Measurements from ENCODE around the gene OSM. TPM values are rescaled to one million over a fixed set of nuclear protein-coding genes. Genes with fewer than 3 reads are reported as not detected.

The OSM gene
- total RNA-seq (10 to 100 TPM; 18.9 to 20.7 TPM), polyA plus RNA-seq (16.4 TPM)

DNA sequence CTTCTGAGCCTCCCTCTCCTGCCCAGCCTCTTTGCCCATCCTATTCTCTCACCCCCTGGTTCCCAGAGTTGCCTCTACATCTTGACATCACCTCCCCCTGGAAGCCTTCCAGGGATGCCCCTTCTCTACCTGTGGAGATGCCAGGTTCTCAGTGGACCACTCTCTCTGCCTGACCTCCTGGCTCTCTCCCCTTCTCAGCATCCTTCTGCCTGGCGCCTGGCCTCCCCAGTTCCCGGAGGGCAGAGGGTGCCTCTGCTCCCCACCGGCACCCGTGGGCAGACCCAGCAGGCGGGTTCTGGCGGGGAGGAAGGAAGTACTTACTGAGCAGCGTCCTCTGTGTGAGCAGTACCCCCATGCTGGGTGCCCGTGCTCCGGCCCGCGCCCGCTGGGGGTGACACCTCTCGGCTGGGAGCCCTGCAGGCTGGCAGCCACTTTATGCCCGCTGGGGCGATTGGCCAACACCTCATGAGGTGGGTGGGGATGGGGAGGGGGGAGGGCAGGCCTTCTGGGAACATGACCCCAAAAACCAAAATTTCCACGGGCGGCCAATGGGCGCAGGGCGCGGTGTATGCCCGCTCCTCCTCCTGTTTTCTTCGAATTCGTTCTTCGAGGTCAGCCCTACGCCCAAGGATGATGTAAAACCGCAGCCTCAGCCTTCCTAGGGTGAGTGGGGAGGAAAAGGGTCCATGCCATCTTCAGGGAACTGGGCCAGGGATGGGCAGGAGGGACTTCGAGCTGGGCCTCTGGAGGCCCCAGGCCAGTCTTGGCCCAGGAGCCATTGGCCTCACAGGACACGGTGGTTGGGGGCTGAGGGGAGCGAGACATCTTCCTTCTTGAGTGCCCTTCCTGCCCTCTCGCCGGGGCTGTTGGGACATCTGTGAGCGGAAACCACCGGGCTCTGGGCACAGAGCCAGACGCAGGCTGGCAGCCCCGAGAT, at the start of gene OSM:
Gene OSM, minus strand, starts transcription at position 407 of the 937 bp plus-strand sequence. Its CDS starts 52 bp downstream, at position 355.
- Mint-ChIP-seq H3K36me3 (peaks cover 0 to 16% (median 2%) of the 10 kb centered on the region in 3 donors), H3K27ac (peak within 1 kb of the TSS; percentile 97 to 100 (median 99)), H3K4me1 (peaks cover 40 to 51% (median 44%) of the 10 kb centered on the region in 3 donors), H3K4me3 (peak within 1 kb of the TSS; percentile 93 to 98 (median 95)), H3K9me3 (no peaks in the 10 kb centered on the region), H3K27me3 (no peaks in the 10 kb centered on the region)
- ChIA-PET POLR2A (no interaction called here), CTCF (interaction anchor here (1.3 to 4.2 kb wide), 3 partner anchors 19 to 158 kb away, joined by 3 to 82 read pairs (median 5); partner anchors contain the start of gene CASTOR1)
- peak; percentile 56 to 83 (median 69) for DNase-seq
- H3K27ac ChIP-seq (ENCODE audit: low read depth, low read length): peak within 1 kb of the TSS; percentile 88
- H3K9me3 ChIP-seq (ENCODE audit: low read length): no peaks in the 10 kb centered on the region
- peak within 1 kb of the TSS; percentile 75 for H3K4me3 ChIP-seq (ENCODE audit: low read length)
- no peaks in the 10 kb centered on the region for H3K27me3 ChIP-seq (ENCODE audit: insufficient read depth, low read length, poor library complexity, severe bottlenecking)
- no peaks in the 10 kb centered on the region for H3K36me3 ChIP-seq (ENCODE audit: insufficient read depth, low read length)
- peaks cover 40% of the 10 kb centered on the region for H3K4me1 ChIP-seq (ENCODE audit: insufficient read depth, low read length)

DNA sequence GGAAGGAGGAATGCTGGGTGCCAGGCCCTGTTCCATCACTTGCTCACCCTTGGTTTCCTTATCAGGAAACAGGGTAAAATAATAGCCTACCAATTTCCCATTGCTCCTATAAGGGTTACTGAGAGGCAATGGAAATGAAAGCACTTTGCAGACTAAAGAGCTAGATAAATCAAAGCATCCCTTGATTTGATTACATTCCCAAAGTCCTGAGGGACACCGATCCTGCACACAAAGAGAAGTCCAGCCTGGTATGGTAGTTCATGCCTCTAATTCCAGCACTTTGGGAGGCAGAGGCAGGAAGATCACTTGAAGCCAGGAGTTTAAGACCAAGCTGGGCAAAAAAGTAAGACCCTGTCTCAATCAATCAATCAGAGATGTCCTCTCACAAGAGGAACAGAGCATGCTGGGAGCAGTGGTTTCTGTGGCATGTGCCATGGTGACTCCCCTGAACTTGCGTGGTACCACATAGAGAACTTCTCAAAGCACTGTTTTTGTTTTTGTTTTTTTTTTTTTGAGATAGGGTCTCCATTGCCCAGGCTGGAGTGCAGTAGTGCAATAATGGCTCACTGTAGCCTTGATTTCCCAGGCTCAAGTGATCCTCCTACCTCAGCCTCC, 49.4 kb upstream of the OSM start:
- Histone ChIP-seq H3K9me3 (ENCODE audit: low read length) (no peaks in the 10 kb centered on the region), H3K36me3 (ENCODE audit: insufficient read depth, low read length) (peaks cover 13% of the 10 kb centered on the region), H3K4me3 (ENCODE audit: low read length) (peak overlapping the region; percentile 6), H3K4me1 (ENCODE audit: insufficient read depth, low read length) (peaks cover 100% of the 10 kb centered on the region), H3K27me3 (ENCODE audit: insufficient read depth, low read length, poor library complexity, severe bottlenecking) (no peaks in the 10 kb centered on the region), H3K27ac (ENCODE audit: low read depth, low read length) (no peak overlapping the region)
- H3K27ac Mint-ChIP-seq: peak overlapping the region; percentile 67 to 92 (median 86)
- peaks cover 0 to 1% of the 10 kb centered on the region in 2 donors for H3K27me3 Mint-ChIP-seq
- no peak for DNase-seq
- peak overlapping the region in 6 of 7 donors; percentile 36 to 71 (median 48) for H3K4me3 Mint-ChIP-seq
- H3K9me3 Mint-ChIP-seq: no peaks in the 10 kb centered on the region
- POLR2A ChIA-PET: no interaction called here
- H3K36me3 Mint-ChIP-seq: peaks cover 0 to 39% (median 14%) of the 10 kb centered on the region in 3 donors
- peaks cover 95 to 100% (median 98%) of the 10 kb centered on the region in 3 donors for H3K4me1 Mint-ChIP-seq
- CTCF ChIA-PET: interaction anchor here (1.8 to 4.7 kb wide), 2 partner anchors 28 to 71 kb away, joined by 3 to 26 read pairs; partner anchors contain the start of gene CASTOR1

DNA sequence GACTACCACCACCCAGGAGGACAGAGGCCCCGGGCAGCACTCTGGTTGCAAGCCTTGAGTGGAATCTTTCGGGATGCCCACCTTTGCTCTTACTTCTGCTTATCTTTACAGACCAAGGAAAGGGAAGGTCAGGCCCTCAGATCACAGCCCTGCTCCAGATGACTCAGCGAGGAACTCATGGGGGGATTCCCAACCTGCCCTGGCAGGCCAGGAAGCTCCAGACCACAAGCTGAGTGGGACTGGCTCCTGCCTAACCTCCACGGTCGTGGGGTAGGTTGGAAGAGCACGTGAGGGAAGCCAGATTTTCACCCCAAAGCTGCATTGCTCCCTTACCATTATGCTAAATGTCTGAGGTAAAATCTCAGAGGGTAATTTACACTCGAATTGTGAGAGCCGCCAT, 48.3 kb upstream of the OSM start:
- H3K4me1 ChIP-seq (ENCODE audit: insufficient read depth, low read length): peaks cover 100% of the 10 kb centered on the region
- peaks cover 0 to 31% (median 14%) of the 10 kb centered on the region in 3 donors for H3K36me3 Mint-ChIP-seq
- no peaks in the 10 kb centered on the region for H3K9me3 ChIP-seq (ENCODE audit: low read length)
- H3K36me3 ChIP-seq (ENCODE audit: insufficient read depth, low read length): peaks cover 7% of the 10 kb centered on the region
- no peaks in the 10 kb centered on the region for H3K27me3 ChIP-seq (ENCODE audit: insufficient read depth, low read length, poor library complexity, severe bottlenecking)
- no peak overlapping the region for H3K27ac ChIP-seq (ENCODE audit: low read depth, low read length)
- no peak overlapping the region for H3K4me3 ChIP-seq (ENCODE audit: low read length)
- CTCF ChIA-PET: interaction anchor here (1.2 to 4.7 kb wide), 3 partner anchors 12 to 207 kb away, joined by 3 to 26 read pairs (median 3); partner anchors contain the start of gene CASTOR1
- no peaks in the 10 kb centered on the region for H3K9me3 Mint-ChIP-seq
- H3K27me3 Mint-ChIP-seq: peaks cover 0 to 1% of the 10 kb centered on the region in 2 donors
- H3K4me3 Mint-ChIP-seq: peak overlapping the region in 4 of 7 donors; percentile 8 to 65 (median 25)
- POLR2A ChIA-PET: interaction anchor here (1.0 to 2.6 kb wide), 3 partner anchors 10 to 12 kb away, joined by 3 to 10 read pairs (median 5); partner anchors contain the start of gene TBC1D10A
- DNase-seq: peak in 4 of 5 donors; percentile 24 to 65 (median 44)
- H3K27ac Mint-ChIP-seq: peak overlapping the region; percentile 26 to 96 (median 88)
- H3K4me1 Mint-ChIP-seq: peaks cover 95 to 100% (median 98%) of the 10 kb centered on the region in 3 donors

DNA sequence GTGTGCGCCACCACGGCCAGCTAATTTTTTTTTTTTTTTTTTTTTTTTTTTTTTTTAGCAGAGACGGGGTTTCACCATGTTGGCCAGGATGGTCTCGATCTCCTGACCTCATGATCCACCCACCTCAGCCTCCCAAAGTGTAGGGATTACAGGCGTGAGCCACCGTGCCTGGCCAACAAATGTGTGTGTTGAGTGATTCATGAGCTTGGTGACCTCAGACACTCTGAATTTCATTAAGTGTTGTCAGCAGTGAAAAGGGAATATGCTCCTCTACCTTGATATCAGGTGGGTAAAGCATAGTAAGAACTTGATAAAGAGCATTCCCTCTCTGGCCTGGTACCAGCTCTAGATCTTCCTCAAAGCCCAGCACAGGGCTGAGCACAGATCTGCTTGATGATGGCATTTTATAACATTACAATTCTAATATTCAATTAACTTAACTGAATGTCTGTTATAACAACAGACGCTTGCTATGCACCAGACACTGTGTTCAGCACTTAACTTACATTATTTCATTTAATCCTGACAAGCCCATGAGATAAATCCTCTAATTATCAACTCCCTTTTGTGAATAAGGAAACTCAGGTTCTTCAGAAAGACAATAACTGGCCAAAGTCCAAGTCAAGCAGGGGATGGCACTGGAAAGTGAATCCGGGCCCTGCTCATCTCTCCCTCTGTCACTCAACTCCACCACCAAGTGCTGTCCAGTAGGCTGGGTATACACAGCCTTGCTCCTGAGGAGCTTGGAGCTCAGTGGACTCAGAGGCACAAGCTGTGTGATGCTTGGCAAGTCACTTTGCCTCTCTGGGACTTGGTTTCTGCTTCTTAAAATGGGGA, 47.1 kb upstream of the OSM start:
- Mint-ChIP-seq H3K4me1 (peaks cover 95 to 100% (median 98%) of the 10 kb centered on the region in 3 donors), H3K9me3 (no peaks in the 10 kb centered on the region), H3K27ac (peak overlapping the region; percentile 26 to 96 (median 88)), H3K27me3 (peaks cover 0 to 1% of the 10 kb centered on the region in 2 donors), H3K4me3 (peak overlapping the region in 5 of 7 donors; percentile 9 to 68 (median 24)), H3K36me3 (peaks cover 0 to 20% (median 10%) of the 10 kb centered on the region in 3 donors)
- DNase-seq: no peak
- H3K27ac ChIP-seq (ENCODE audit: low read depth, low read length): no peak overlapping the region
- peaks cover 100% of the 10 kb centered on the region for H3K4me1 ChIP-seq (ENCODE audit: insufficient read depth, low read length)
- H3K9me3 ChIP-seq (ENCODE audit: low read length): no peaks in the 10 kb centered on the region
- CTCF ChIA-PET: interaction anchor here (1.2 to 4.7 kb wide), 5 partner anchors 11 to 206 kb away, joined by 3 to 26 read pairs (median 3); partner anchors contain the start of genes CASTOR1 and TBC1D10A
- H3K27me3 ChIP-seq (ENCODE audit: insufficient read depth, low read length, poor library complexity, severe bottlenecking): no peaks in the 10 kb centered on the region
- no peak overlapping the region for H3K4me3 ChIP-seq (ENCODE audit: low read length)
- H3K36me3 ChIP-seq (ENCODE audit: insufficient read depth, low read length): no peaks in the 10 kb centered on the region
- POLR2A ChIA-PET: interaction anchor here (0.6 to 2.6 kb wide), 7 partner anchors 9 to 288 kb away, joined by 3 to 13 read pairs (median 6); partner anchors contain the start of genes CASTOR1 and TBC1D10A

DNA sequence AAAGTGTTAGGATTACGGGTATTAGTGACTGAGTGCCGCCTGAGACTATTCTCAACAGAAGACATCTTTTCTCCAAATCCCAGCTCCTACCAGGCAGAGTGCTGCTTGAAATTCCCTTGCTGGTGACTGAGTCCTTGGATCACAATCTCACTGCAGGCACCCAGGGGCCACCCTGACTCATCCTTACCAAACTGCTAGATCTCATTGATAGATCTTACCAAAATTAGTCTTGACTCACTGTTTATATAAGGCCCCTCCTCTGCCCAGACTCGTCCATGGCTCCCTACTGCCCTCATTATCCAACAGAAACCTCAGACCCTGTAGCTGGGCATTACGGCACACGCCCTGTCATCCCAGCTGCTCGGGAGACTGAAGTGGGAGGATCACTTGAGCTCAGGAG, 45.4 kb upstream of the OSM start:
- H3K27ac Mint-ChIP-seq: peak overlapping the region; percentile 80 to 96 (median 92)
- no peak for DNase-seq
- peak overlapping the region; percentile 13 for H3K27ac ChIP-seq (ENCODE audit: low read depth, low read length)
- CTCF ChIA-PET: interaction anchor here (1.3 kb wide), 1 partner anchor 23 kb away, joined by 4 read pairs; the partner anchor contains the start of gene CASTOR1
- peak overlapping the region; percentile 27 for H3K4me3 ChIP-seq (ENCODE audit: low read length)
- H3K27me3 Mint-ChIP-seq: peaks cover 0 to 1% of the 10 kb centered on the region in 2 donors
- no peaks in the 10 kb centered on the region for H3K9me3 ChIP-seq (ENCODE audit: low read length)
- POLR2A ChIA-PET: interaction anchor here (1.1 to 2.0 kb wide), 2 partner anchors 15 to 44 kb away, joined by 3 to 13 read pairs; partner anchors contain the start of genes CCDC157, SF3A1 and TBC1D10A
- no peaks in the 10 kb centered on the region for H3K36me3 ChIP-seq (ENCODE audit: insufficient read depth, low read length)
- H3K4me1 Mint-ChIP-seq: peaks cover 96 to 100% (median 98%) of the 10 kb centered on the region in 3 donors
- H3K4me1 ChIP-seq (ENCODE audit: insufficient read depth, low read length): peaks cover 100% of the 10 kb centered on the region
- no peaks in the 10 kb centered on the region for H3K27me3 ChIP-seq (ENCODE audit: insufficient read depth, low read length, poor library complexity, severe bottlenecking)
- peak overlapping the region in 6 of 7 donors; percentile 3 to 65 (median 34) for H3K4me3 Mint-ChIP-seq
- H3K36me3 Mint-ChIP-seq: peaks cover 0 to 8% (median 8%) of the 10 kb centered on the region in 3 donors
- H3K9me3 Mint-ChIP-seq: no peaks in the 10 kb centered on the region

DNA sequence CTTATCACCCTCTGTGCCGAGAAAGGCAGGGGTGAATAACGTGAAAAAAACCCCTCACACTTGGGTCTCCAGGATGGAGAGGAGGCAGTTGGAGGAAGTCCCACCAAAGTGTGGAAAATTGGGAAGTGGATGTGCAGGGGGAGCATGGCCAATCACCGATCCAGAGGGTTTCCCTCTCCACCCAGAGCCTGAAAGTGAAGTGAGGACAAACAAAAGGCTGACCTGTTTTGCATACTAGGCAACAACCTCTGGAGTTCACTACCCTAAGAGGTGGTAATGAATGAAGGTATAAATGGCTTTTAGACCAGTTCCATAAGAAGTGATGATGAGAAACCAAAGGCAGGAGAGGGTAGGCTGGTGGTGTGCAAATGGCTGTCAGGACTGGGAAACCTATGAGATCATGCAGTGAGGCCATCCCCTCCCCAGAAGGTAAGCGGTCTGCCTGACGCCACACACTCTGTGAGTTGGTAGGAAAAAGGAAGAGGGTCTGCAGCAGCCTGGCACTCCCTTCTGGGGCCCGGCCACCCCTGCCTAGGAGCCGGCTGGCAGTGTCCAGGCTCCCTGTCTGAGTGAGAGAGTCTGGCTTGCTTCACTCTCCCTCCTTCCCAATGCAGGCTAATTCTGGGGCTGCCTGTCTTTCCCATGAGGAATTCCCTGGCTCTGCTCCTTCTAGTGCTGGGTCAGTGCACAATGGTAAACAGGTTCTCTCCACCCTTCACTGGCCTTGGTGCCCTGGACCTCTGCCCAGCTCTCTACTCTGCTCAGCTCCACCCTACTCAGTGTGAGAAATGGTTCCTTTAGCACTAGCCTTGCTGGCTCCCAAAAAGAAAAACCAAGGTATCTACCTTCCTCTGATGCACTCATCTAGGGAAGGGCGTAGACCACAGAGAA, 44.5 kb upstream of the OSM start:
- Histone ChIP-seq H3K27me3 (ENCODE audit: insufficient read depth, low read length, poor library complexity, severe bottlenecking) (no peaks in the 10 kb centered on the region), H3K4me1 (ENCODE audit: insufficient read depth, low read length) (peaks cover 99% of the 10 kb centered on the region), H3K36me3 (ENCODE audit: insufficient read depth, low read length) (no peaks in the 10 kb centered on the region), H3K9me3 (ENCODE audit: low read length) (no peaks in the 10 kb centered on the region), H3K4me3 (ENCODE audit: low read length) (peak overlapping the region; percentile 29), H3K27ac (ENCODE audit: low read depth, low read length) (no peak overlapping the region)
- DNase-seq: no peak
- H3K27ac Mint-ChIP-seq: peak overlapping the region; percentile 57 to 99 (median 94)
- H3K27me3 Mint-ChIP-seq: peaks cover 0 to 1% of the 10 kb centered on the region in 2 donors
- peak overlapping the region; percentile 17 to 87 (median 60) for H3K4me3 Mint-ChIP-seq
- H3K4me1 Mint-ChIP-seq: peaks cover 98 to 100% (median 98%) of the 10 kb centered on the region in 3 donors
- peaks cover 0 to 8% (median 6%) of the 10 kb centered on the region in 3 donors for H3K36me3 Mint-ChIP-seq
- CTCF ChIA-PET: interaction anchor here (0.6 to 8.6 kb wide), 8 partner anchors 11 to 76 kb away, joined by 3 to 98 read pairs (median 4); partner anchors contain the start of genes CASTOR1, RNF215 and TBC1D10A
- H3K9me3 Mint-ChIP-seq: no peaks in the 10 kb centered on the region
- POLR2A ChIA-PET: interaction anchor here (0.9 to 2.1 kb wide), 3 partner anchors 8 to 22 kb away, joined by 3 to 6 read pairs (median 3); partner anchors contain the start of genes CASTOR1 and TBC1D10A

Data from CD8-positive, alpha-beta memory T cell (primary cell).